ENCODE measurements around the gene ADAM22.

DNA sequence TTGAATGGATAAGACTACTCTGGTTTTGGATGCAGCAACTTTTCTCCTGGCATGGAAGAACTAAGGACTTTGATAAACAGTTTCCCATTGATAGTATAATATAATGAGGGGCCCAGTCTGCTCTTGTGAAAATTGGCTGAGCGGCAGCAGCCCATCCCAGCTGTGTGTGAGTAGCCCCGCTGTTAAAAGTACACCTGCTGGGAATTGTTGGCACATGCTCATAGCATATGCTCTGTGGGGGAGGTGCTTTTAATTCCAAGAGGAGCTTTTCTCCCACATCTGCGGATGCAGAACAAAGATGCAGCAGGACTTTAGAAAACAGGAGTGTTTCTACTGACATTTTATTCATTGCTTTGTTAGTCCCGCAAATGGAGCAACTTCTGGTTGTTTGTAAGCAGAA, 266.7 kb downstream of the ADAM22 start:
- TF ChIP-seq CTCF (conservative IDR thresholded peaks at IDR 0.05; ENCODE audit: low read depth, low read length) (no peak), EZH2 (IDR thresholded peaks at IDR 0.05; ENCODE audit: borderline replicate concordance, low read depth, low read length, poor library complexity, severe bottlenecking) (no peak)

All from A673 (cell line).